Activated naive CD4-positive, alpha-beta T cell treated with anti-CD3 and anti-CD28 coated beads, Interleukin-2, amount 50 U/mL, for 16 hours (primary cell): ENCODE data around the gene TRABD2B.

Experiments
- DNase-seq: peaks from one replicate; pipeline ENCODE4 v3.0.0-alpha.2; 2020

TRABD2B gene

DNA sequence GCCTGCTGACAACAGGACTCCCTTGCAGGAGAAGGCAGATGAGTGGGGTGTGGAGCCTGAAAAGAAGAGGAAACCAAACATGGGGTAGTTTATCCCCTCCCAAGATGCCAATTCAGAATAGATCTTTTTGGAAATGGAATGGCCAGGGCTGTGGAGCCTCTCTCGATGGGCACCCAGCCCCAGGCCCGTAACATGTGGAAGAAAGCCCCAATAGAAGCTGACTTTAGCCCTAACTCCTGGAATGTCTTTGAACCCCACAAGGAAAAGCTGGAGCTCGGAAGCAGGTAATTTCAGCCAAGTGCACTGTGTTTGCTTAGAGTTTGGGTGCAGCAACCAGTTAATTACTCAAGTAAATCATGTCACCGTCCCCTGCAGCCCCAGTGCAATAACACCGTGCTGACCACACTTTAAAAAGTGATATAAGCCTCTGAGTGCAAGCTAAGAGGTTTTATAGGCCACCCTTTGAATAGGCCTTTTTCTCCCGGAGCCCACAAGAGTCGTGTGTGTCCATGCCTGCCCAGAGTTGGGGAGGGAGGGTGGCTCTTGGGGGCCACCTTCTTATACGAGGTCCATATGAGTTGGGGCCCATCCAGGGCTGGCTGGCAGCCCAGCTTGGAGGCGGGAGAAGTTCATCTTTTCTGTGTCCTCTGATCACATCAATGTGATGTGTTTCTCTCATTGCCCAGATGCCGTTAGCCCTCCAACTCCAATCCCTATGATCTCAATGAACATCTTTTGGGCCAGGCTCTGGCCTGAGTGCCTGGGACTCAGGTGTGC is 153.2 kb downstream of the TRABD2B start:
- DNase-seq: no peak

DNA sequence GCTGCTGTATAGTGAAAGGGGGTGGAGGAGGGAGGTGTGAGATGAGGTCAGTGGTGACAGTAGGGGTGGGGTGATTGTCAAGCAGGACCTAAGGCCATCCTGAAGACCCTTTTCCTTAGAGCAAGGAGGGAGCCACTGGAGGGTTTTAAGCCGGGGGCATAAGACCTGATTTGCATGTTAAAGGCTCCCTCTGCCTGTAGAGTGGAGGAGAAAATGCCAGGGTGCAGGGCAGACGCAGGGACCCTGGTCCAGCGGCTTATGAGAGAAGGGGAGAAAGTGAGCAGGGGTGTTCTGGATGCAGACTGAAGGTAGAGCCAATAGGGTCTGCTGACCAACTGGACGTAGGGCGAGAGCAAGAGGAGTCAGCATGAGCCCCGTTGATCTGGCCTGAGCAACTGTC is 154.1 kb downstream of the TRABD2B start:
- no peak for DNase-seq

DNA sequence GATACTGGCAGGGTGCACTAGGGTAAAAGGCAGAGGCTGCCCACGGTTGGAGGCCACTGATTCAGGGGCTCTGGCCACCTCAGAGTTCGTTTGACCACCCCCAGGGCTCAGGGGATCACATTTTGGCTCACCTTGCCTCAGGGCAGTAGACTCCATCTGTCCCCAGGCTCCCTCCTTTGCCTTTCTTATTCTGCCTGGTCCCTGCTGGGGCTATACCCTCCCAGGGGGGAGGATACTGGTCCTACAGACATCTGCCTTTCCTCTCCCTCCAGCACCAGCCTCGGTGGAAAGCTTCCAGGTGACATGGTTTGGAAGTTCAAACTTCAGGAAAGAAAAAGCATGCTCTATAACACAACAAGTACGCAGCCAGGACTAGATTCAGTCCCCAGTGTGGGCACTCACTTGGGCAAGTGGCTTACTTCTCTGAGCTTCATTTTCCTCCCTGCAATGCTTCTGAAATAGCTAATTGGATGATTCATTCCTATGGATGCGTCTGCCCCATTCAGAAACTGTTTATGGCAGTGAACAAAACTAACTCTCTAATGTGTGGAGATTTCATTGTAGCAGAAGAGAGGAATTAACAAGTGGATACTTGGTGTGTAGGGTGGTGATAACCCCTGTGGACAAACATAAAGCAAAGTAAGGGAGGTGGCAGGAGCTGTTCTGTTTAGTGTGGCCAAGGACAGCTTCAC is 154.8 kb downstream of the TRABD2B start:
- DNase-seq: no peak

DNA sequence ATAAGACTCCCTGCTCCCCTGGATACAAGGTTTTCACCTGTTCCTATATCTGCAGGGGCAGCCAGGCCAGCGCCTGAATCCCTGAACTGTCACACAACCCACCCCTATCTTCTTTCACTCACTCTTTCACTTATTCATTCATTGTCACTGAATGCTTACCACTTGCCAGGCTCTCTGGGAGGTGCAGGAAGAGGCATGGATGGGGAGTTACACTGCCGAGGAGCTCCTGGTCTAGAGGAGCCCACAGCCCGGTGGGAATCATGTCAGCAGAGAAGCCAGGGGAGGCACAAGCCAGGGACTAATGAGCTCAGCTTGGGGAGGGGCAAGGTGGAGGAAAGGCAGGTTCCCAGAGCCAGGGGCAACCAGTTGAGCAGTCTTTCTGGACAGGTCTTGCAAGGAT is 155.8 kb downstream of the TRABD2B start:
- DNase-seq: no peak

DNA sequence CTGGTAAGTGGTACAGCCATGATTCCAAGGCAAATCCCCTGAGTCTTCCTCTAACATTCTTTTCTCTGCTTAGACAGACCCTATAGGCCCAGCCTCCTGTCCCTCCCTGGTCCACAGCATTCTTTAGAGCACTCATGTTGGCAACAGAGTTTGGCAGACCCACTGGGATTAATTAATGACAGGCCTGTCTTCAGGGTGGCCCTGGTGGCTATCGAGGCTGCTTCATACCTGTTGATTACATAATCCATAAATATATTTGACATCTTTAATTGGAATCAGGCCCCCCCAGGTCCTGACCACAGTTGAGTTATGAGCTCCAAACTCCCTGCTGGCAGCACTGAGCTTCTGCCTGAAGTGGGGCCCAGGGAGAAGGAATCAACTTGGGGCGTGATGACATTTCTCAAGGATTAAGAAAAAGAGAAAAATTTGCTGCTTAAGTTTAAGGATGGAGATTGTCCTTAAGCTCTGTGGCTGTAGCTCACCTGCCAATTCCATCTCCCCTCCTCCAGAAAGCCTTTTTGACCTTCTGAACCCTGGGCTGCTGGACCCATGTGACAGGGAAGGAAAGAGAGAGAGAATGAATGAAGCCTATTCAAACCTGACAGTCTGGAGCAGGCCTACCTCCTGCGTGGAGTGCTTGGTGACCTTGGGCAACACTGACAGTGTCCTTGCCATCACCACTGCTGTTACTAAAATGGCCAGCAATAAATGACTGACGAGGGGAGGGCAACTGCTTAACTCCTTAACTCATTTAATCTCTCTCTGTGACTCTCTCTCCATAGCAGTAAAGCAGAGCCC is 156.6 kb downstream of the TRABD2B start:
- no peak for DNase-seq

DNA sequence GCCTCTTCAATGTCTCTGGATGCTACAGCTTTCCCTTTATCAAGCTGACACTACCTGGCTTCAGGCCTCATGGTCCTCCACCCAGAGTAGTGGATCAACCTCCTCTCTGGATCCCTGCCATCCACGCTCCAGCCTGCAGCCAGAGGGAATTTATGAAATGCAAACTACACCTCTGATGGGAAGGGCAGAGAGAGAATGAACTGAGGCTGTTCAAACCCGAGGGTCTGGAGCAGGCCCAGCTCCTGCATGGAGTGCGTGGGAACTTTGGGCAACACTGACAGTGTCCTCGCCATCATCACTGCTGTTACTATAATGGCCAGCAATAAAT is 157.8 kb downstream of the TRABD2B start:
- DNase-seq: no peak

DNA sequence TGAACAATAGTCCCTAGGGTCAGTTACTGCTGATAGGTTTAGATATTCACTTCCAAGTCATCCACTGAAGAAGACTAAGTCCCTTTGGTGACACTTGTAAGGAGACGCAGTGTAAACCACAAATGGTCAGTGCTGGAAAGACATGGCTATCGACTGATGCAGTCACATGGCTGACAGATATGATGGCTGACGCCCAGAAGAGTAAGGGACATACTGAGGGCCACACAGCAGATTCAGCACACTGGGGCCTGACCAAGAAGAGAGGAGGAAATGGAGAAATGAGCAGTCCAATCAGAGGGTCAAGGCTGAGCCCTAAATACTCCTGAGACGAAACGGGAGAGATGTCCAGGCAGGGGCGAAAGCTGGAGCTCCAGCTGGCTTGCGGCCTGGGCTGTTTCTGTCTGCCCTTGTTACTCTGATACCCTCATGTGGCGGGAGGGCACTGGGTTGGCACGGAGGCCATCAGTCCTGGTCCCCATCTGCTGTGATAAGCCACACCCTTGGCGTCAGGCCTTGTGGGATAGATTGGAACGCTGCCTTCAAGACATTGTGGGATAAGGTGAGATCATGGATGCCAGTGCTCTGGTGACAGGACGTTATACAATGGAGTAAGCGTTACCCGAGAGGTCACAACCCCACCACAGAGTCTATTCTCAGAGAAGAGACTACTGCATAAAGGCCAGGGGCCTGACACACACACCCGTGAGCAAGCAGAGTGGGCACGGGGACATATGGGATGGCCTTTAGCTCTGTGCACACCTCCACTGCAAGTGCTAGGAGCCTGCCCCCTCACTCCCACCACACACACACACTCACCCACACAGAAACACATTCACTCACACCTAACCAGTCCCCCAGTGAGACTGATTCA is 158.4 kb downstream of the TRABD2B start:
- DNase-seq: no peak

DNA sequence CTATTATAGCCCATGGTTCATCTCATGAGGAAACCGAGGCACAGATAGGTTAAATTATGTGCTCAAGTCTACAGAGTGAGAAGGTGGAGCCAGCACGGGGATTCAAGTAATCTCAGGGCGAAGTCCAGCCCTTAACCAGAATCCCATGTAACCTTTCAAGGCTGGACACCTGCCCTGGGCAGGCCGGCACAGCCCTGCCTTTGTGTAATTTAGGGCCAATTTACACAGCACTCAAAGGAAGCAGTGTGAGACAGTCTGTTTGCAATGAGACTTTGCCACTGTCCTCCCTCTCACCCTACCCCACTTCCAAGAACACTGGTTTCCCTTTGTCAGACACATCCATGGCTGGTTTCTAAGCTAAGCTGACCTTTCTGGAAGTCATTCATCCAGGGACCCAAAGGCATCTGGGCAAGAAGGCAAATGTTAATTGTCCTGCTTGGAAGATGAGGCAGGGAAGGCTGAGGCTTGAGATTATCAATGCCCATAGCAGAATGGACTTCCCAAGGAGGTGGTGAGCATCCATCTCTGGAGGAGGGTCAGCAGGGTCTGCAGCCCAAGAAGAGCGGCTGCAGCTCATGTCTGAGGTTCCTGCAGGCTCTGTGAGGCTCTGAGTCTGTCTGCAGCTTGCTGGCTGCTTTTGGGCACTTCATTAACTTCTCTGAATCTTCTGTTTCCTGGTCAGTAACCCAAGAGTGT is 159.2 kb downstream of the TRABD2B start:
- DNase-seq: no peak

DNA sequence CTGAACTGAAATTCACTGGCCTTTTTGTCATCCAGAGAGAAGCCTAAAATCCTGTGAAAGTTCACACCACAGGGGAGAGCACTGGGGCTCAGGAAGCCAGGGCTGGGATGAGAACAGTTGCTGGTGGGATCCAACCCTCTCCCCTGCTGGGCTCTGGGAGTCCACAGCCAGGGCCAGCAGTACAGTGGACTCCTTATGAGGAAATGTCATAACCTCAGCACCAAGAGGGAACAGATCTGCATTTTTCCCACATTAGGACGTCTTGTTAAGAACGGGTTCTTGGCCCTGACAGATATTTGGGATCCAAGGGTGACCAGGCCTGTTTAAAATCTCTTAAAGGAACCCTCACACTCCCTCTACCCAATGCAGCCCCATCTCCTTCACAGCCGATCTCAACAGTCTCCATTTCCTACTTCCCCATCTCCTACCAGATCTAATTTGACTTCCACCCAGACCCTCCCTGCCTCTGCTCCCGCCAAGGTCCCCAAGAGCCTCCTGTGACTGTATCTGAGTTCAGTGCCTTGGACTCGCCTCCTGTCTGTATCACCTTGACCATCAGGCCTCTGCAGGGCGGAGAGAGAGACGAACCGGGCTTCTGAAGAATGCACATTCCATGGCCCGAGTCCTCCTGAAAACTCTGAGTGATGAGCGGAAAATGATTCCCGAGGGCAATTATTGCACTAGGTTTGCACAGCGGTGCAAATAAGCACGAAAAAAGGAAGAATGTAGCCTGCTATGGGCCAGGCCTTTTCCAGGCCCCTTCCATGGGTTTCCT is 159.9 kb downstream of the TRABD2B start:
- DNase-seq: no peak

DNA sequence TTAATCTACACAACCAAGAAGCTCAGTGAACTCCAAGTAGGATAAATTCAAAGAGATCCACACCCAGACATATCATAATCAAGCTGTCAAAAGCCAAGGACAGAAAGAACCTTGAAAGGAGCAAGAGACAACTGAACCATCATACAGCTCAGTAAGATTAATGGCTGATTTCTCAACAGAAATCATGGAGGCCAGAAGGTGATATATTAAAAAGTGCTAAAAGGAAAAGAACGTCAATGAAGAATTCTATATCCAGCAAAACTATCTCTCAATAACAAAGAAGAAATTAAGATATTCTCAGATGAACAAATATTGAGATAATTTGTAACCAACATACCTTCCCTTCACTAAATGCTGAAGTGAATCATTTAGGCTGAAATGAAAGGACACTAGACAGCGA is 161.8 kb downstream of the TRABD2B start:
- DNase-seq: no peak

DNA sequence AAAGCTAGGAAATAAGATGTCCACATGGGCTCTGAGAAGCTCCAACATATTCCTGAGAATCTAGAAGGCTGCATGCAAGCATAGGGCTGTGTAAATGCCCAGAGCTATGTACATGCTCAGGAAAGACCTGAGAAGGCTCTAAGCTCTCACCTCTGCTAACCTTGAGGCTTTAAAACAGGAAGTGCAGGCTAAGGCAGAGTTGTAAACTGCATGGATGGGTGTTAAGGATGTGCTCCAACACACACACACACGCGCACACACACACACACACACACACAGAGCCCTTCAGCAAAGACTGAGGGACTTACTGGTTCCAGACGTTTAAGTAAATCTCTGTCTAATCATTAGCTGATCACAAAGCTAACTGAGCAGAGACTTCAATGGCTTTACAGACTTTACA is 162.9 kb downstream of the TRABD2B start:
- no peak for DNase-seq

DNA sequence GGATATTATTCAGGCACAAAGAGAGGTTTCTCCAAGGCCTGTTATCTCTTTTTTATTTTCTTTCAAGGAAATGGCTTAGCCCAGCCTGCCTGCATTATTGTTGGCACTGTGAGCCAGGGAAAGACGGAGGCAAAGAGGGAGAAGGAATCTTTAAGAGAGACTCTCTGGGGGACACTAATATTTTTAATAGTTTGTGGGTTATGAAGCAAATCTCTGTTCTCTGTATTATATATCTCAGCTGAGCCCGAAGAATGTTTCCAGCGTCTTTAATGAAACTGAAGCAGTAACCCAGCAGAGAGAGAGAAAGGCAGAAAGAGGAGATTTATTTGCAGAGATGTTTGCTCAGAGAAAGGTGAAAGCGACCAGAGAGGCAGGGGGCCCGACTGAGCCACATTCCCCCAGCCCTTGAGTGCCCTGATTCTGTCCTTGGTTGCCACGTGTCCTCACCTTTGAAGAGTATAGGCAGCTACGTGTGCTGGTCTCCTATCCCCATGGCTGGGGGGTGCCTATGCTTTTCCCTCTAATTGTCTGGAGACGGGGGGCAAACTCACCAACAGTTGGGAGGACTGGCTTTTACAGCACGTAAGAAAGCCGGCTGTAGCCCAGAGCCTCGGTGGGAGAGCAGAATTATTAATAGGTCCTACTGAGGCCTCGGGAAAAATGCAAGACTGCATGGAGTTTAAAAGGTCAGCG is 166.4 kb downstream of the TRABD2B start:
- DNase-seq: no peak

DNA sequence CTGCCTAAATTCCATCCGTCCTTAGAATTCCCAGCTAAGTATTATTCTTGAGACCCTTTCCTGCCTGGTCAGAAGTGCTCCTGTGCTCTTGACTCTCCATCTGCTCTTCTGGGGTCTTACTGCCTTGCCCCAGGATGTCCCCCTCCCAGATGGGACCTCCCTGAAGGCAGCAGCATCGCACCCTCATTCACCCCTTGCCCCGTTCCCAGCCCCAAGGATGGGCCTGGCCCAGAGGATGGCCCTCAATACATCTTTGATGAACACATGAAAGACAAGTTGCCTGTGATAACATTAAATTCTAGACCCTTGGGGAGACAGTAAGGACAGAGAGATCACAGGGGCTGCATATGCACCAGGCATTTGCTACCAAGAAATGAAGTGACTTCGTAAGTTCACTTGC is 167.2 kb downstream of the TRABD2B start:
- no peak for DNase-seq

DNA sequence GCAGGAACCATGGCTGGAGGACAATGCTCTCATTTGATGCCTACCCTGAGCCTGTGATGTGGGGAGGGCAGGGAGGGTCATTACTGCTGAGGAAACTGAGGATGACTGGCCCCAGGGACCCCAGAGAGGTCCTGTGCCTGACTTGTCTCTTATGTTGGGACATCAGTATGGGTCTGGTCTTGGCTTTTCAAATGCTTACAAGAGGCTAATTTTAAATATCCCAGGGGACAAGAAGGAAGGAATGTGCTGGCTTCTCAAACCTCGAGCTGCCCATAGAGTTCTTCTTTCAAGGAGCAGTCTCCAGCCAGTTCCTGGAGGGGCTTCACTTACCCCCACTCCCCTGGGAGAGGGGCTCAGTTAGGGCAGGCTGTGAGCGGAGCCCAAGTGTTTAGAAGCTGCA is 168.2 kb downstream of the TRABD2B start:
- DNase-seq: no peak

DNA sequence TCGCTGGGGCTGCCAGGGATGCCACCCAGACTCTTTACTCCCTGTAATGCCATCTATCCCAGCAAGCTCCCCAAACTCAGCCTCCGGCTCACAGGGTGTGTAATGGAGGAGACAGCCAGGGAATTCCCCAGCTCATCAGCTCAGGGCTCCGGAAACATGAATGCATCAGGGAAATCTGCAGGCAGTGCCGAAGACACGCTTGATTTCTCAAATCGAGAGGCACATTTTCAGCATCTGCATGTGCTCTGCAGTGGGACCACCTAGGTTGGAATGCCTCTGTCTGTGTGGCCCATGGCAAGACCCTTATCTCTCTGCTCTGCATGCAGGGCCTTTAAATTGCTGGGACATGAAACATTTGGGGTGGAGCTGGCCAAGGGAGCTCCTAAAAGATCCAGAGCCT is 170.1 kb downstream of the TRABD2B start:
- no peak for DNase-seq

DNA sequence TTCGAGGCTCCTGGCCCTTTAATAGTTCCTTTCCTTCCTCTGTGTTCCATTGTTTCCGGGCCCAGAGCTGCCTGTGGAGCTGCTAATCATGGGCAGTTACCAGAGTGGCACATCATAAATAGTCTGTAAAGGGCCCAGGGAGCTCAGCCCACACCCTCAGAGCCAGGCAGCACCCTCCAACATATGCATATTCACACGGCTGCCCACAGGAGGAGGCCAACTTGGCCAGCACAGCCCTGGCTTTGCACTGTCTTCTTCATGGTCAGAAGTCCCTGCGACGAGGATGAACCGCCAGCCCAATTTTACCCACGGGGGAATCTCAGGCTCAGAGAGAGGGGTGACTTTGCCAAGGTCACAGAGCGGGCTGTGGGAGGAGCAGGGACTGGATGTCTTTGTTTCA is 172.5 kb downstream of the TRABD2B start:
- no peak for DNase-seq

DNA sequence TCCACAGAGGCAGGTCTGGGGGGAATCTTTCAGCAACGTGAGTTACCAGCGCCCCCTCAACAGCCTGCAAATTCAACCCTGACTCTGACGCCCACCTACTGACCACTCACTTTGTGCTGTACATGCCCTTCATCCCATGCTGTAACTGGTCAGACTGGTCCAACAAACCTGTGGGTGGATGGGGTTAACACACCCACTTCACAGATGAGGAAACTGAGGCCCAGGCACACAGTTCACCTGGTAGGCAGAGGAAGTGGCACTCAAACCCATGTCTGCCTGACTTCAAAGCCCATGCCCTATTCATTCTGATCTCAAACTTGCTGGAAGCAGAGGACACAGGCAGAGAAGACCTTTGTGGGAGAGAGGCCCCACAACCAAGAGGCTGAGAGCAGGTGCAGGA is 172.9 kb downstream of the TRABD2B start:
- DNase-seq: no peak

DNA sequence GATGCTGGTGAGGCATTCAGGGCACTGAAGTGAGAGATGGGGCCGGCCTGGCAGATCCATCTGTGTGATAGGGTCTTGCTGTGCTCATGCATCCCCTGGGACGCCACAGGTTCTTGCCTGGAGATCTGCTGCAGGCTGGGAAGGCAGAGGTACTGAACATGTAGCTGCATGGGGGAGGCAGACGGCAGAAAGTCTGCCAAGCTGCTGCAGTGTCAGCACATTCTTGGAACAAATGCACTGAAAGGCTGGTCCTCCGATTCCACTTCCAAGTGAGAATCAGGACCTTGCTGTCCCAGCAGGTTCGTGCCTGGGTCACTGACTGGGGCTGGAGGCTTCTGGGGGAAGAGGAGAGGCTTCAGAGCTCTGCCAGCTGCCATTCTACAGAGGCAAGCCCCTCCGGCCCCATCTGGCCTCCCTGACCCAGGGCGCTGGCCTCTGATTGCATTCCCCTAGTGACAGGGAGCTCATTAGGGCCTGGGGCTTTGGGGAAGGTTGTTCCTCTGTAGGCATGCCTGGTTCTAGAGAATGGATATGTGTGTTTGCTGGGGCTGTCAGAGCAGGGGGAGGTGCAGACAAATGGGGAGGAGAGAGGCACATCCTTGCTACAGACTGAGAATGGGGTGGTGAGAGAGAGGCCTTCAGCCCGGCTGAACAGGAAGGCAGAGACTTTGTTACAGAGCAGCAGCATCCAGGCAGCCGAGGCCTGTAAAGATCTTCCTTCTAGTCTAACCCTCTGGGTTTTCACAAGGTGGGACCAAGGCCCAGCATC is 174.0 kb downstream of the TRABD2B start:
- no peak for DNase-seq

DNA sequence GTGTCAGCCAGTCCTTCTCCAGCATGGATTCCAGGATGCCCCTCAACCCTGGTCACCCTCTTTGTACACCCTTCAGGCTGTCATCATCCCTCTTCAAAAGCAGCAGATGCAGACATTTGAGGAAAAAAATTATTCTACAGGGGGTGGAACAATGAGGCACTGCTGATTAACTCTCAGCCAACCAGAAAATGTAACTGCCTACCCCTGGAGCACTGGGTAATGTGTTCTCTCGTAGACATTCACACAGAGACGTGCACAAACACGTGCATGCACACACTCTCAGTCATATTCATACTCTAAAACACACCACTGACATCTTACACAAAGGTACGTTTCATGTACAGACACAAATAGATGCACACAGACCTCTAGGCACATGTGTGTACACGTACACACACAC is 175.4 kb downstream of the TRABD2B start:
- DNase-seq: no peak

DNA sequence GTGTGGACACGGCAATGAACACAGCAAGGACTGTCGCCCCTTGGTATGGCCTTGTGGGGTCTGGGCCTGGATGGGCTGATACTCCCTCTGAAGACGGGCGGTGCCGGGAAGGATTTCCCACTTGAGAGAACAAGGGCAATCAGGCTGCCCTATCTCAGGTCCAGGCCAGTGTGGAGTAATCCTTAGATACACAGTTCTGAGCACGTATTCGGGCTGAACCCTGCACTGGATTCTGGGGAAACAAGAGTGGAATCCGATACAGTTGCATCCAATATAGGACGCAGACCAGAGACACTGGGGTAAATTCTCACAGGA is 177.7 kb downstream of the TRABD2B start:
- no peak for DNase-seq
